WI38 (cell line): Measurements from ENCODE around the gene CEPT1.

Experiments
- H3K4me3 ChIP-seq: 2 replicates; pipeline ENCODE4 v1.5.1; 2011; ENCODE audit warnings: low read depth, mild to moderate bottlenecking, control low read depth, low read length
- CTCF ChIP-seq: IDR thresholded peaks from 2 replicates; pipeline ENCODE4 v1.5.1; 2012; ENCODE audit warnings: low read depth, mild to moderate bottlenecking, control low read depth, low read length

The CEPT1 gene

GRCh38 chr1:111225091-111225490 lies 85.1 kb downstream of the CEPT1 start:
- H3K4me3 ChIP-seq: no peak overlapping the region
- no peak for TF ChIP-seq CTCF

- no peak for TF ChIP-seq CTCF
- no peak overlapping the region for H3K4me3 ChIP-seq
Measured at GRCh38 chr1:111225717-111226400, 85.8 kb downstream of the CEPT1 start.

GRCh38 chr1:111227434-111227833 lies 87.4 kb downstream of the CEPT1 start, which contains the start of gene CHI3L2:
CHI3L2 (plus strand) TSS chr1:111227713; CDS start chr1:111227730, 17 bp downstream.
- TF ChIP-seq CTCF: no peak
- no peak within 1 kb of the TSS for H3K4me3 ChIP-seq

- H3K4me3 ChIP-seq: no peak overlapping the region
- no peak for TF ChIP-seq CTCF
Measured at GRCh38 chr1:111227851-111228747, 88.1 kb downstream of the CEPT1 start.

GRCh38 chr1:111228748-111229126 lies 88.7 kb downstream of the CEPT1 start:
- TF ChIP-seq CTCF: no peak
- no peak overlapping the region for H3K4me3 ChIP-seq

GRCh38 chr1:111232134-111232533 lies 92.1 kb downstream of the CEPT1 start:
- no peak for TF ChIP-seq CTCF
- H3K4me3 ChIP-seq: no peak overlapping the region

- no peak overlapping the region for H3K4me3 ChIP-seq
- TF ChIP-seq CTCF: no peak
Measured at GRCh38 chr1:111234258-111234657, 94.2 kb downstream of the CEPT1 start.
